Myocyte (in vitro differentiated cells): ENCODE measurements around the gene HOXD11. TPM values are rescaled to one million over a fixed set of nuclear protein-coding genes. Genes with fewer than 3 reads are reported as not detected.

ENCODE experiments used
- DNase-seq: peaks from one replicate; pipeline ENCODE4 v3.0.0-alpha.2; 2012; ENCODE audit warnings: low read depth
- total RNA-seq: library from RNA; depleted of rRNA; stranded (reverse); fragments of >200 nt; gene quantifications from 2 replicates; pipeline ENCODE4 v1.2.3, GENCODE V29; 2014

Gene HOXD11
- total RNA-seq, 1 donor from 2014 or later = not detected

DNA sequence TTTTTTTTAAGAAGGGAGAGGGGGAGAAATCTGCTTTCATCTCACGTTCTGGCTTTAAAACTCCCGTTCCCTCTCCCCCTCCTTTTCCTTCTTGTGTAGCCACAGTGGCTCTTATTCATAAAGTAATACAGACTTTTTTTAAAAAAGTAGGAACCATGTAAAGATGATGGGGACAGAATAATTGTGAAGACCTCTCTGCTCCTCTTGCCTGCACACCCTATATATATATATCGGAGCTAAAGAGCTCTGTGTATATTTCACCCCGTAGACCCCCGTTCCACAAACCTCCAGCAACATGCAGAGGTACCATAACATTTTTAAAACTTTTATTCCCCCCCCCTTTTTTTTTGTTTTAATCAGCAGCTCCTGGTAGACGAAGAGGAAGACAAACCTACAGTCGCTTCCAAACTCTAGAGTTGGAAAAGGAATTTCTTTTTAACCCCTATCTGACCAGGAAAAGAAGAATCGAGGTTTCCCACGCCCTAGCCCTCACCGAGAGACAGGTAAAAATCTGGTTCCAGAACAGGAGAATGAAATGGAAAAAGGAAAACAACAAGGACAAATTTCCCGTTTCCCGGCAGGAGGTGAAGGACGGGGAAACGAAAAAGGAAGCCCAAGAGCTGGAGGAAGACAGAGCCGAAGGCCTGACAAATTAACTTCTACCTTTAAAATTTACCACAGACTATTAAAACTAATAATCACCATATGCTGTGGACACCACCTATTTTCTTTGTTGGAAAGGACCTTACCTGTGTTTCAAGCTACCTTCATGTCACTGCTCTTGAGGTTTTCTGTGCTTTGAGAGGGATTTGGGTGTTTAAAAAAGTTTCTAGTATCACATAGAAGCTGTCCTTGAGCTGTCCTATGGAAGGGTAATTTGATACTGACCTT lies 24.1 kb downstream of the HOXD11 start:
- no peak for DNase-seq

DNA sequence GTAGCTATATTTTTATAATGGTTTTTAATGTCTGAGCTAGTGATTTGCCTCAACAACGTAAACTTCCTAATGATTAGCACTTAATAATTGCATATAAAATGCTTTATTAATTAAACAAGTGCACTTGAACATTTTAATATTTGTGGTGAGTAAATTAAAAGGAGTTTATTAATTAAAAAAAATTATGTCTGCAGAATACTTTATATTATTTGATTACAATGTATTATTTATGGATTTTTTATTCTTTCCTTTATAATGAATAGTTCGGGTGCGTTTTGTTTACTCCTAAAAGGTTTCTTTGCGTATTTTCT lies 24.7 kb downstream of the HOXD11 start:
- DNase-seq = no peak

DNA sequence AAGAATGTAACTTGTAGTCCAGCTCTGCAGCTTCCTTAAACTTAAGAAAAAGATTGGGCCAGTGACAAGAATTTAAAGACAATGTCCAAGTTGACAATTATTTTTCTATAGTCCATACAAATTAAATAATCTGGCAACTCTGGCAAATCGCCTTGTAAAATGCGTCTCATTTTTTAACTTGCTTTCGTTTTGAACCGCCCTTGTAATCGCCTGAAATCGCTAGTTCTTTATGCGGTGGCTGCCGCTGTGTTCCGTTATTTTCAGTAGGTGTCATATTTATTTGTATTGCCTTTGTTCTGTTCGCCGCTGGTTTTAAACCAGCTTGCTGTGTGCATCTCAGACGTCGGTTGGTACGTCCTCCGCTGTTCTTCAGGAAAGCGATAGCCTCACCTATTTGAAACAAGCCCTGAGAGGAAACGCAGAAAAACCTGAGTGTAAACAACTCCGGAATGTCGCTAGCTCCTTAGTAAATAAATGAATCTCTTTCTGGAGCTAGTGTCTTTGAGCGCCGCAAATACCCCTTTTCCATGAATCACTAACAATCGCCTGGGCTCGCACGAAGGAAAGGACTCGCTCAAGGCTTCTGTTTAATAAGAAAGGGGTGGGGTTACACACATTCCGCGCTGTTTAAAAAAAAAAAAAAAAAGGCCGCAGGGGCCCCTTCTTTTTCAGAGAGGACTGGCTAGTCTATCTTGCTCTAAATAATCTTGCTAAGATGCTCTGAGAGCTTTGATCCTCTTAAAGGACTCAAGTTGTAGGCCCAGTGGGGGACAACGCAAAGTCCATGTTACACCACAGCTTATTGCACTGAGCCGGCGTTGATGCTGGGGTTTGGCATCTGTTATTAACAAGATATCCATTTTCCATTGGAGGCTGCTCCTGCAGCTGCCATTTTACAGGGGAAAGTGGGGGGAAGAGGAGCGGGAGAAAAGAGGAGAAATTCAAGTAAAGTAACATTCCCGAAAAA lies 25.4 kb downstream of the HOXD11 start:
- DNase-seq = no peak

DNA sequence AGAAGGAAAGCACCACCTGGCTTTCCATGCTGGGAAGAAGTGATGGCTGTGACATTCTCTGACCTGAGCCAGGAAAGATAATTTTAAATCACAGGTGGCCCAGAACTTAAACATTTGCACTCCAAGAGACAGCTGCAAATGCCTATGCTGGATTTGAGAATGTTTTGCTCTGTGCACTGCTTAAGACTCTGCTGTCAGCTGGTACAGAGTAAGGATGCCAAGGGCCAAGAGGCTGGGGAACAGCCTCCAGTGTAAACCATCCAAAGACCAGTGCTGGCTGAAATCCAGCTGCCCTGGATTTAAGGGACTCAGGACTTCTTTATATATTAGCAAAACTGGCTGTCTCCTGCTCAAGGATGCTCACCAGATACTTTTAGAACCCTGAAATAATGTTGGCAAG lies 26.3 kb downstream of the HOXD11 start:
- no peak for DNase-seq

DNA sequence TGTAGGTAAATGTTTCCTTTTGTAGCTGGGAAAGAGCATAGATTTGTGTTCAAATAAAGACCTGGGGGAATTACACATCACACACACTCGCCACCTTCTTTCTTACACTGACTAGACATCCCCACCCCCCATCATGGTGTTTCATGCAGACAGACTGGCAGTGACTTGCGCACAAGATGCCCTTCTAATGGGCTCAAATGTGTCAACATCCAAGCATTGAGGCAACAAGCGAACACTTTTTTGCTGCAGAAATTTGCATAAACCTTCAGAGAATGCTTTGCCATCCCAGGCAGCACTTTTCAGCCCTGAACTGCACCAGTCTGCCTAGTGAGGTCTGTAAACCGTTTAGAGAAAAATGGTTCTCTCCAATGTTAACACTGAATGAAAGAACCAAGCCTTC lies 27.0 kb downstream of the HOXD11 start:
- no peak for DNase-seq

DNA sequence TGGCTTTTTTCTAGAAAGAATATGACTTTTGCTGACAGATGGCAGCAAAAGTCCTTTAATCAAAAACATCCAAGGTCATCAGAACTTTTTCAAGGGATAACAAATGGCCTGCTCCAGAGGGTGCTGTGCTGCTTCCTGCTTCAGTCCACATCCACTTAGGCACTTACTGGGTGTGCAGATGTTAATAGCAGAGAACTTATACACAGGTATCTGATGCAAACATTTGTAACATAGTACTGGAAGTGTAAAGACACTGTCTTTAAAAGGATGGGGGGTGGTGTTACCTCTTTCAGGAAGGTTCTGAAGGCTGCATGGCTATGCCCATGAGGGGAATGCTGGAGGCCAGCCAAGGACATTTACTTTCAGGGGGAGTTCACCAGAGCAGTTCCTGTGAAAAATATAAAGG lies 28.0 kb downstream of the HOXD11 start:
- DNase-seq = no peak

DNA sequence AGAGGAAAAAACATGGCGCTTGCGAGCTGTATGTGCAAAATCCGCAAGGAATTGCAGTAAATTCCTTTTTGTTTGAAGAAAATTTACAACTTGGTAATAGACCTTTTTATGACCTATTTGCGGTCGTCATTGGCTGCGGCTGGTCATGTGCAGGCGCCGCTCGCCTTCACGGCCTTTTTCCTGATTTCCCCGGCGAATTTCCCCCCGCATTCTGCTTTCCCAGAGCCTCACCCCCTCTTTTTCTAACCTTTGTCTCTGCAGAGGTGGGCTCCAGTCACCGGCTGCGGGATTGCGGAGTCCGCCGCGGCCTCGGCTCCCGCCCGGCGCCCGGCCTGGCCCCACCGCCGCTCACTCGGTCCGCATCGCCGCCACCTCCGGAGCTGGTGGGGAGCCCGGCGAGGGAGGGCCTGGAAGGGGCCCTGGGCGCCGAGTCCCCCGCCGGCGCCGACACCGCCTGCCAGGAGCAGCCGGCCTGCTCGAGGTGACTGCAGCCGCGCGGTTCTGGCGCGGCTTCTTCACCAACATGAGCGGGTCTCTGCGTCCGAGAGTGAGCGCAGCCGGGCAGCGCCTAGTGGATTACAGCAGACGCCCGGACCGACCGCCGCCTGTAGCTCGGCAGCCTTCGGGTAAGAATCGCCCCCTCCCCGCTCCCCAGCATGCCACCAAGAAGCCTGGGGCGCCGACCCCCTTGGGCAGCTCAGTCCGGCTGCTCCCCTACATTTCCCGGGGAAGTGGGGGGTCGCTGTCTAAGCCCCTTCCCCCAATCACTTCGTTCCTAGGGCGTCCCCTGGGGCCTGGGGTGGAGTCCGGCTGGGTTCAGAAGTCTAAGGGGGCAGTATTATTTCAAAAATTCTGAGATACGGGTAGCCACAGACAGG lies 29.5 kb downstream of the HOXD11 start:
- DNase-seq = peak; percentile 27

DNA sequence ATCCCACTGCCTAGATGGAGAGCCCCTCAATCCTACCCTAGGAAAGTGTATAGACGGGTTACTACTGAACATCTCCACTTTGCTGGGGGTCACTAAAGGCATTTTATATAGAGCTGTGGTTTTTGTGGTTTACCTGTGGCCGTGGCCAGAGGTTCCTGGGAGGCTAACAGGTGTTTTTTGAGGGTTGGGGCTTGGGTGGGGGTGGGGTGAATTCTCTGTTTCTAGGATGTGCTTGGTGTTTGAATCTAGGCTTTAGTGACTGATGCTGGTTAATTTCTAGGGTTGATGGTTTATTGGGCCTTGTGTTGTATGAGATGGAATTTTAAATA lies 30.1 kb downstream of the HOXD11 start:
- no peak for DNase-seq

DNA sequence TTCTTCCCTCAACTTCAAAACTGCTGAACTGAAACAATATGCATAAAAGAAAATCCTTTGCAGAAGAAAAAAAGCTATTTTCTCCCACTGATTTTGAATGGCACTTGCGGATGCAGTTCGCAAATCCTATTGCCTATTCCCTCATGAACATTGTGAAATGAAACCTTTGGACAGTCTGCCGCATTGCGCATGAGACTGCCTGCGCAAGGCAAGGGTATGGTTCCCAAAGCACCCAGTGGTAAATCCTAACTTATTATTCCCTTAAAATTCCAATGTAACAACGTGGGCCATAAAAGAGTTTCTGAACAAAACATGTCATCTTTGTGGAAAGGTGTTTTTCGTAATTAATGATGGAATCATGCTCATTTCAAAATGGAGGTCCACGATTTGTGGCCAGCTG lies 30.8 kb downstream of the HOXD11 start:
- DNase-seq = no peak

DNA sequence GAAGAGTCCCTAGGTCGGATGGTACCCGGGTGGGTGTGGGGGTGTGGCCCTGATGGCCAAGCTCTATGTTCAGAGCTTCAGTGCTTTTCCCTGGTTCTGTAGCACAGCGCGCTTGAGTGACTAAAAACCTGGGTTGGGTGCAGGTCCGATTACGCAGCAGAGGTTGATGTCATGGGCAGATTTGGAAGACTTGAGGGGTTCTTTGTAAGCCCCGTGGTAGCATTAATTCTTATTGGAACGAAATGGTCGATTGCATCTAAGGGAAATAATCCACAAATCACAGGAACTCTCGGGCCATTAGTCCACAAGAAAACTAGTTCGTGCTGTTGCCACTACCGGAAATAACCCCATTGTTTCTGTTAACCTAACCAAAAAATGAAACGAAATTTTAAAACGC lies 31.4 kb downstream of the HOXD11 start:
- no peak for DNase-seq

DNA sequence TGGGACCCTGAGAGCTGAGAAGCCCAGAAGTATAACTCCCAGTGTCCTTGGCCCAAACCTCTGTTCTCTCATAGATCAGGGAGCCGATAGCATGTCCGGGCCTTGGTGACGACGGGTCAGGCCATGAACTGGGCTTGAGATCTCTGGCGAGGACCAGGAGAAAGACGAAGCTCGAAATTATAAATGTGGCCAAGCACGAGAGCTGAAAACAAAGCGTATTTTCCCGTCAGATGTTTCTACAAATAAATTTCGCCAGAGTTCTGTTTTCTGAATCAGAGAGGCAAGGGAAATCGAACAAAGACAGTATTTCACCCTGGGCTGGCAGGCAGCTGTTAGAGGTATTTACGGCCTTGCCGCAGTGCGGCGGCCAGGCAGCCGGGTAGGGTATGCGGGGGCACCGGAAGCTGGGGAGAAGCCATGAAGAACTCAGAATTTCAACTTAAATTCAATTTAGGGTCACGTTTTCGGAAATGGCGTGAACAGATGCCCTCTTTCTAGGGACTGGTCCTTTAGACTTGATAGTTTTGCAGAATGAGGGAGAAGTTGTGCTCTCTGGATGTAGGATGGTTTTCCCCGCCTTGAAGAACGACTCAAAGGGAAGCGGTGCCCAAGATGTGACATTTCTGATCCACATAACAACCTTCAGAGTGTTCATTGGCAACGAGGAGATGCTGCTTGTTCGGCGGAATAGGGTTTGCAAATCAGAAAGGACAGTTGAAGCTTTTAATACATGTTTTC lies 32.0 kb downstream of the HOXD11 start:
- no peak for DNase-seq

DNA sequence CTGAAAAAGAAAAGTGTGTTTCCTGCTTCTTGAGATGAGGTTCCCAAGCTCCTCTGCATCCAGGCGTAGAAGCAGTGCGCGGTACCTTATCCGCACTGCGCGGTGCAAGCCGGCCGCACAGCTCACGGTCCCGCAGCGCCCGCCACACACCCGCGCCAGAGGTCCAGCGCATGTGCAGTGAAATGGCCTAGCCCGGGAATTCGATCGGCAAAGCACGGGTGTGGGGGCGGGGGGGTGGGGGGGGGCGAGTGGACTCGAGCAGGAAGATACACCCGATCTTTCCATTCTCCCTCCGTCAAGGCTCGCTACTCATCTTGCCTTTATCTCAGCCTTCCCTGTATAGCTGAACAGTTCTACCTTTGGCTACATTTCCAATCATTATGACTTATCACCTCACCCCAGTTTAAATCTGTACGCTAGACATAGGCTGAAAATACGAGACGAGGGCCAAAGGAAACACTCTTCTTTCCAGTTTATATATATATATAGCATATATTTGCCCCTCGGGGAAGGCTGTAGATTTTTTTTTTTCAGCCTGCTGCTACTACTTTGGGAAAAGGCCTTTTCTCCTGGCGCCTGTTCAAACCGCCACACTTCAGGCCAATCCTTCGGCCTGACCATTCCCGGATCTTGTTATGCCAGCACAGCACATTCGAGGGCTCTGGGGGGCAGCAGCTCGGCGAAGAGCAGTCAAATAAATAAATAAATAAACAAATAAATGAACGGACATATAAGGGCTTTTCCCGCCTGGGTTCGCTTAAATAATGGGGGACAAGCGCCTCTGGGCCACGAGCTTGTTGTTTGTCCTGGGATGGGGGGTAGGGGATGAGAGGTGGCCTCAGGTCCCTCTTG lies 32.8 kb downstream of the HOXD11 start:
- DNase-seq = no peak

DNA sequence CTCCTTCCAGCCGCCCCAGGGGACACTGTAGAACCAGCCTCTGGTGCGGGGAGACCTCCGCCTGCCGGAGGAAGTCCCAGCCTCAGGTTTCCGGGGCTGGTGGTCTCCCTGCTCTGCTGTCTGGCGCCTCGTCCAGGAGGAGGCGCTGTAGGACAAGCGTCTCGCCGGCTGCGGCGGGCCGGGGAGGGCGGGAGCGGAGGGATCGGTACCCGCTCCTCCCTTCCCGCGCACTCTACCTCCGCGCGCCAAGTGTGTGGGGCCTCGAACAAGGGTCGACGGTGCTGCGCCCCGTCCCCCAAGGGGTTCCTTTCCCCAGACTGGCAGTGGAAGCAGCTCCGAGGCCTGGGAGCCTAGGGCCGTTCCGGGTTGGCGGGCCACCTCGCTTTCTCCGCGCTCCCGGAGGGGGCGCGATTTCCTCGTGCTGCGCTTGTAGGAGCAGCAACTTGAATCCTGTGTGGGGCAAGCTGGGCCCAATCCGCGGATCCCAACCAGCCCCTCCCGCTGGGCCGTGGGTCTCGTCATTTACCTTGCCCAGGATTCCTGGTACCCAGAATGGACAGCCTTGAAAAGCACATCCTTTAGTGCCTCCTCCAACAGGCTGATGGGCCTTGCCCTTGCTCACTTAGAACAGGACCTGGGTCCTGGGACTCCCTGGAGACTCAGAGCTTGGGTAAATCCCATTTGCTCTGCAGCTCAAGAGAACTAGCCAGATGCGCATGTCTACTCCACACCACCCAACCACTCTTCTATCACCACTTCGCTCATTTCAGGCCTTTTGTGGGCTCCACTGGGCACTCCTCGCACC lies 33.6 kb downstream of the HOXD11 start:
- peak; percentile 75 for DNase-seq

DNA sequence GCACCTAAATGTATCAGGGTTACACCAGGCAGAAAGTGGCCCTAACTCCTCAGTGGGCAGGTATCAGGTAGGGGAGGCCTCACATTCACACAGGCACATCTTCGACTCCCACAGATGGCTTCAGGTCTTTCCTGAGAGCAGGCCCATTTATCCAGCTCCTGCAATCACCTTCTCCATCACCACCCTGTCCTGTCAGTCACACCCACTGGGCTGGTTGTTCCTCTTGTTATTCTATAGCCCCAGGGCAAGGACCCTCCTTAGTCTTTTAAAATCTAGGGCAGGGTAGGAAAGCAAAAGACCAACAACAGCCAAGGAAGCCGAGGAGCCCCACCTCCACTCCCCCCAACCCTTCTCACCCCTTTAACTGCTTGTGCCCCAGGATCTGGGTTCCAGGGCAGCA lies 35.2 kb downstream of the HOXD11 start:
- no peak for DNase-seq

DNA sequence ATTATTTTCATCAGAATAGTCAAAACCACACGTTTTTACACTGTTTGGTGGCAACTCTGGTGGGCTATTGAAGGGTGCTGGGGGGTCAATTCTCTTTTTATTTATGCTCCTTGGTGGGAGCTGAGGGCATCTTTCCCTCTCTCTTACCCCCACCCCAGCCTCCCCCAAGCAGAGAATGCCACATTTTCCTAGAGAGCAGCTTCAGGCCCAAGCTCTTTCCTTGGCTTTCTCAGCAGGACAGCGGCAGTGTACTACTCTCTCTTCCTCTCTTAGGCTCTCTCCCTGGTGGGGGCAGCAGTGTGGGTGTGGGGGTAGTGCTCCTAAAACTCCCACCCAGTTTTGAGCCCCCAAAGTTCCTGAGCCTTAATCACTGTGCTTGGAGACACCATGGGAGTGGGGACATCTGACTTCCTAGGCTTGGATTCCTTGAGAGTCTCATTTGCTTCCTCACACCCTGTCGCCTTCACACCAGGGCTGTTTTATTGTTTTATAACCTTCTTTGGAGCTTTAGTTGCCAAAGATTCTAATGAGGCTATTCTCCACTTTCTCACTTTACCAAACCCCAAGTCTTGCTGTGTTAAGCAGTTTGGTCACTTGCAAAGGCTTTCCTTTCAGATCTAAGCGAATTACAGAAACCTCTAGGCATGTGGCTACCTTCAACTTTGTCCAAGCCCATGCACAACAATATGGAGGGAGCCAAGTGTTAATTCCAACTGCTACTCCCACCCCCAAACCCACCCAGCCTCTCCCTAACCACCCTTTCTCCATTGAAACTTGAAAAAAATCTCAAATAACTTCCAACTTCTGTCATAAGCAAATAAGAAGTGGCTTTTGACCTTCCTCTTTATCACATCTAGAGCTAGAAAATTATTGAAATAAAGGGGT lies 38.2 kb downstream of the HOXD11 start:
- no peak for DNase-seq

DNA sequence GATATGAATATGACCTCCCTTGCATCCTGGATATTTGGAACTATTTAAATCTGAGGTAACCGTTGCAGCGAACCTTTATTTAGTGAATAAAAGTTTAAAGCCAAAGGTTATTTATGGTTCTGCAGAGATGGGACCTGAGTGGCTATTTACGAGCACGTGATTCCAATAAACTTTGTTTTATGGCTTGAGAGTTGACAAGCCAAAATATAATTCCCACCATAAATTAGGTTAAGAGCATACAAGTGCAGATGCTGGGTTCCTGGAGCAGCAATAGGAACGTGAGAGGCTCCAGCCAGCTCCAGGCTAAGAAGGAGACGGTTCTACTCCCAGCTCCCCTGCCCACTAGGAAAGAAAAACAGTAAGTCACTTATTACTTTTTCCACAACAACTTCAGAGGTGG lies 39.0 kb downstream of the HOXD11 start:
- no peak for DNase-seq

DNA sequence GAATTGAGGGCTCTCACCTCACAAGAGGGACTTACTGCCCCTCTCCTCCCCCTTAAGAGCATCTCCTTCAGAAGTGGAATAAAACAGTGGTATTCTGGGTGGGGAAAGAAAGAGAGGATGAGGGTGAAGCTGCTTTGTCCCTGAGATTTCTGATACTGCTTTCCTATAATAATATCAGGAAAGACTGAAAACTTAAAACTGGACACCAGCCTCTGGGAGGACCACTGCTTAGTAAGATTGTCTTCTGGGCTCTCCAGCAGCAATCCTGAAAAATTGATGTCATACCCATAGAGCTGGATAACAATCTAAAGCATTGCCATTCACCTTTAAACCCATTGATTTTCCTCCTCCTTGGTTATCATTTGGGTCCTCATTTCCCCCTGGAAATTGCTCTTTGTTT lies 39.6 kb downstream of the HOXD11 start:
- DNase-seq = no peak

DNA sequence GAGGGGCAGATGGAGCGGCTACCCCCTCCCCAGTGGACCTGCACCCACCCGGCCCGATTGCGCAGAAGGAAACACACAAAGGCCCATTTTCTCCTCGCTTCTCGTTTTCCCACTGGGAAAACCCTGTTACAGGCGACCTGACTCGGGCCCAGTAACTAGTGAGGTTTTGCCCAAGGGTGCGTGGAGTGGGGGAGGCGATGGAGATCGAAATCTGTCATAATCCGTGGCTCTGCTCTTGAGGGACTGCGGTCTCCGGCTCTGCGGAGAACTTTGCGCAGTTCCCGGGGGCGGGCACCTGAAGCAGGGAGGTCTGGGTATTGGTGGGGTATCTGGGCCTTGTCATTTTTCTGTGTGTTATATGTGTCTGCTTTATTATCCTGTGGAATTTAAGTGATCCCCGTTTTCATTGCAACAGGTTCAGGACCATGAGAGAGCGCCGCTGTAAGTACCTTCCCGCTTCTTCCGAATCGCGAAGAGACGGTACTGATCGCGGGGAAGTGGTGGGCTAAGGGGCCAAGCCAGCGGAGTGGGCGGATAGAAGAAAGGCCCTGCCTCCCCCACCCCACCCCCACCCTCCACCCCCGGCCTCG lies 40.2 kb downstream of the HOXD11 start:
- no peak for DNase-seq
